Esophagus muscularis mucosa (tissue), 4 donors: Measurements from ENCODE around the gene LDLRAD1. TPM values are rescaled to one million over a fixed set of nuclear protein-coding genes. Genes with fewer than 3 reads are reported as not detected.
"Not testable (repeated sequence)": the region's sequence is repeated elsewhere in the genome, so short reads cannot be mapped to it uniquely, and the experiment has no call there.

Source experiments
- DNase-seq: peaks from one replicate; pipeline ENCODE4 v3.0.0-alpha.2; 2017; ENCODE audit errors: extremely low spot score
- H3K27ac ChIP-seq, 4 donors: fragments of 200-600 bp; sonication (generic); replicated peaks in 1 of 4; 1 replicate in 3 of 4; 2 replicates in 1 of 4; pipeline ENCODE4 v1.5.1; 2016 to 2019; ENCODE audit warnings: mild to moderate bottlenecking in 1 of 4
- H3K27me3 ChIP-seq, 4 donors: fragments of 200-600 bp; sonication (generic); one replicate each; pipeline versions ENCODE4 v1.5.1 to v1.6.0; 2016 to 2019
- H3K36me3 ChIP-seq, 4 donors: fragments of 200-600 bp; sonication (generic); one replicate each; pipeline ENCODE4 v1.5.1; 2016 to 2019
- H3K4me1 ChIP-seq, 4 donors: fragments of 200-600 bp; sonication (generic); one replicate each; pipeline ENCODE4 v1.5.1; 2016 to 2019
- H3K4me3 ChIP-seq, 4 donors: fragments of 200-600 bp; sonication (generic); 1 replicate in 2 of 4; 2 replicates in 2 of 4; pipeline ENCODE4 v1.5.1; 2016 to 2019; ENCODE audit warnings: mild to moderate bottlenecking in 4 of 4, moderate library complexity in 1 of 4
- H3K9me3 ChIP-seq, 4 donors: fragments of 200-600 bp; sonication (generic); 1 replicate in 3 of 4; 2 replicates in 1 of 4; pipeline ENCODE4 v1.5.1; 2016 to 2019
- CTCF ChIP-seq, 3 experiments: fragments of 200-600 bp in 2 of 3; fragments of 450-650 bp in 1 of 3; sonication (generic) in 2 of 3; IDR thresholded peaks; one replicate each; pipeline ENCODE4 v1.5.1; 2017 to 2019; ENCODE audit warnings: antibody characterized with exemption in 3 of 3, mild to moderate bottlenecking in 2 of 3, moderate library complexity in 1 of 3
- EP300 ChIP-seq: sonication (generic); formaldehyde crosslinking; IDR thresholded peaks from one replicate; pipeline ENCODE4 v1.6.1; 2017; ENCODE audit warnings: antibody characterized with exemption
- POLR2A ChIP-seq: fragments of 450-650 bp; IDR thresholded peaks from one replicate; pipeline ENCODE4 v1.6.1; 2017; ENCODE audit warnings: antibody characterized with exemption, moderate library complexity, mild to moderate bottlenecking, low read depth
- POLR2AphosphoS5 ChIP-seq, 2 donors: sonication (generic); formaldehyde crosslinking; IDR thresholded peaks; one replicate each; pipeline ENCODE4 v1.6.1; 2017; ENCODE audit warnings: antibody characterized with exemption in 2 of 2
- WGBS: methylation state at CpG from one replicate; pipeline ENCODE4 v1.1.5; 2018; 5-methylcytosine and 5-hydroxymethylcytosine counted together
- intact Hi-C: fragments of 100-400 bp; cut with DNase I; formaldehyde crosslinking; loops from one replicate; pipeline ENCODE4 v1.15.1; 2023
- total RNA-seq, 4 donors: library from RNA; depleted of rRNA; stranded (reverse); fragments of >200 nt; gene quantifications; one replicate each; pipeline versions ENCODE4 v1.1.0 to v1.2.1, GENCODE V29; 2016

Gene LDLRAD1
- total RNA-seq, 4 donors from 2014 or later: not detected

- peak; percentile 57 for DNase-seq
- no peaks in the 10 kb centered on the region for H3K9me3 ChIP-seq
- peaks cover 0 to 29% (median 0%) of the 10 kb centered on the region in 4 donors for H3K27me3 ChIP-seq
- 100% methylated on average over 4 of the region's 4 CpGs for WGBS
- TF ChIP-seq CTCF (IDR thresholded peaks at IDR 0.05) (no peak), EP300 (no peak), POLR2AphosphoS5 (IDR thresholded peaks at IDR 0.05) (no peak), POLR2A (no peak)
- intact Hi-C loops: no loop called here
- H3K4me1 ChIP-seq: no peaks in the 10 kb centered on the region
- H3K27ac ChIP-seq: no peak overlapping the region
- H3K36me3 ChIP-seq: no peaks in the 10 kb centered on the region
- no peak overlapping the region for H3K4me3 ChIP-seq
Observed at GRCh38 chr1:54009406-54009805, 8.6 kb downstream of the LDLRAD1 start.

- WGBS: 84% methylated on average over 13 of the region's 13 CpGs
- Histone ChIP-seq H3K27ac (no peak overlapping the region), H3K4me3 (no peak overlapping the region), H3K9me3 (no peaks in the 10 kb centered on the region), H3K4me1 (no peaks in the 10 kb centered on the region), H3K36me3 (no peaks in the 10 kb centered on the region), H3K27me3 (peaks cover 0 to 24% (median 0%) of the 10 kb centered on the region in 4 donors)
- no peak for TF ChIP-seq CTCF (IDR thresholded peaks at IDR 0.05)
- no peak for TF ChIP-seq POLR2AphosphoS5 (IDR thresholded peaks at IDR 0.05)
- no peak for TF ChIP-seq EP300
- no peak for TF ChIP-seq POLR2A
- peak; percentile 86 for DNase-seq
- intact Hi-C loops: no loop called here
Observed at GRCh38 chr1:54008876-54009275, 9.1 kb downstream of the LDLRAD1 start.

- Histone ChIP-seq H3K4me1 (no peaks in the 10 kb centered on the region), H3K36me3 (no peaks in the 10 kb centered on the region), H3K9me3 (no peaks in the 10 kb centered on the region), H3K4me3 (no peak overlapping the region), H3K27ac (no peak overlapping the region), H3K27me3 (peaks cover 0 to 14% (median 0%) of the 10 kb centered on the region in 4 donors)
- 90% methylated on average over 3 of the region's 4 CpGs for WGBS
- intact Hi-C loops: no loop called here
- peak; percentile 74 for DNase-seq
- no peak for TF ChIP-seq POLR2AphosphoS5 (IDR thresholded peaks at IDR 0.05)
- TF ChIP-seq EP300: no peak
- no peak for TF ChIP-seq POLR2A
- TF ChIP-seq CTCF (IDR thresholded peaks at IDR 0.05): no peak
Observed at GRCh38 chr1:54007613-54008012, 10.4 kb downstream of the LDLRAD1 start.

- 84% methylated on average over 4 of the region's 4 CpGs for WGBS
- TF ChIP-seq EP300: no peak
- TF ChIP-seq CTCF (IDR thresholded peaks at IDR 0.05): no peak
- no peak for TF ChIP-seq POLR2A
- no peak for TF ChIP-seq POLR2AphosphoS5 (IDR thresholded peaks at IDR 0.05)
- no peaks in the 10 kb centered on the region for H3K9me3 ChIP-seq
- H3K27ac ChIP-seq: no peak overlapping the region
- H3K4me1 ChIP-seq: no peaks in the 10 kb centered on the region
- no peaks in the 10 kb centered on the region for H3K36me3 ChIP-seq
- peaks cover 0 to 10% (median 0%) of the 10 kb centered on the region in 4 donors for H3K27me3 ChIP-seq
- DNase-seq: no peak
- no peak overlapping the region for H3K4me3 ChIP-seq
- intact Hi-C loops: no loop called here
Observed at GRCh38 chr1:54006508-54006907, 11.5 kb downstream of the LDLRAD1 start.

GRCh38 chr1:54004481-54005049, 13.4 kb downstream of the LDLRAD1 start:
- Histone ChIP-seq H3K27ac (no peak overlapping the region), H3K4me1 (no peaks in the 10 kb centered on the region), H3K36me3 (no peaks in the 10 kb centered on the region), H3K27me3 (peaks cover 0 to under 1% (median 0%) of the 10 kb centered on the region in 4 donors), H3K9me3 (no peaks in the 10 kb centered on the region), H3K4me3 (no peak overlapping the region)
- WGBS: 100% methylated on average over 5 of the region's 27 CpGs
- no peak for DNase-seq
- intact Hi-C loops: no loop called here
- TF ChIP-seq CTCF (IDR thresholded peaks at IDR 0.05) (no peak), EP300 (no peak), POLR2AphosphoS5 (IDR thresholded peaks at IDR 0.05) (no peak), POLR2A (no peak)

GRCh38 chr1:54003750-54004480, 14.1 kb downstream of the LDLRAD1 start:
- H3K36me3 ChIP-seq, intact Hi-C loops, H3K27me3 ChIP-seq, H3K27ac ChIP-seq, DNase-seq, H3K9me3 ChIP-seq, H3K4me3 ChIP-seq, H3K4me1 ChIP-seq: not testable (repeated sequence)
- no CpG with 5 or more reads among the region's 19 CpGs for WGBS
